Hepatocyte (in vitro differentiated cells): ENCODE results near the gene NUAK1. TPM values are rescaled to one million over a fixed set of nuclear protein-coding genes. Genes with fewer than 3 reads are reported as not detected.

Experiments used
- DNase-seq: peaks from one replicate; pipeline ENCODE4 v3.0.0-alpha.2; 2016; ENCODE audit warnings: low spot score
- H2AFZ ChIP-seq: fragments of 200-600 bp; sonication (generic); 2 replicates; pipeline ENCODE4 v1.6.0; 2016; ENCODE audit warnings: antibody characterized with exemption, mild to moderate bottlenecking
- H3K27ac ChIP-seq: fragments of 200-600 bp; sonication (generic); 2 replicates; pipeline ENCODE4 v1.5.1; 2016; ENCODE audit warnings: mild to moderate bottlenecking
- H3K27me3 ChIP-seq: fragments of 200-600 bp; sonication (generic); 2 replicates; pipeline ENCODE4 v1.6.1; 2016
- H3K36me3 ChIP-seq: fragments of 200-600 bp; sonication (generic); replicated peaks from 2 replicates; pipeline ENCODE4 v1.5.1; 2016; ENCODE audit warnings: low read depth; ENCODE audit not compliant: insufficient read depth
- H3K4me1 ChIP-seq: fragments of 200-600 bp; sonication (generic); 2 replicates; pipeline ENCODE4 v1.5.1; 2016; ENCODE audit warnings: mild to moderate bottlenecking, moderate library complexity; ENCODE audit not compliant: insufficient read depth
- H3K4me2 ChIP-seq: fragments of 200-600 bp; sonication (generic); 2 replicates; pipeline ENCODE4 v1.6.0; 2016
- H3K4me3 ChIP-seq: fragments of 200-600 bp; sonication (generic); 2 replicates; pipeline ENCODE4 v1.5.1; 2016; ENCODE audit warnings: mild to moderate bottlenecking
- H3K79me2 ChIP-seq: fragments of 200-600 bp; sonication (generic); 2 replicates; pipeline ENCODE4 v1.6.0; 2017; ENCODE audit warnings: mild to moderate bottlenecking
- H3K9me2 ChIP-seq: fragments of 200-600 bp; sonication (generic); replicated peaks from 2 replicates; pipeline ENCODE4 v1.6.0; 2017; ENCODE audit warnings: mild to moderate bottlenecking; ENCODE audit not compliant: insufficient read depth
- H3K9me3 ChIP-seq: fragments of 200-600 bp; sonication (generic); 2 replicates; pipeline ENCODE4 v1.5.1; 2016; ENCODE audit warnings: low read depth, mild to moderate bottlenecking
- H4K20me1 ChIP-seq: fragments of 200-600 bp; sonication (generic); 2 replicates; pipeline ENCODE4 v1.6.0; 2016; ENCODE audit warnings: mild to moderate bottlenecking; ENCODE audit not compliant: insufficient read depth, poor library complexity, severe bottlenecking
- EZH2 ChIP-seq: fragments of 200-600 bp; sonication (generic); IDR thresholded peaks from 2 replicates; pipeline ENCODE4 v1.6.1; 2016; ENCODE audit warnings: antibody characterized with exemption, mild to moderate bottlenecking, borderline replicate concordance
- EZH2phosphoT487 ChIP-seq: fragments of 200-600 bp; sonication (generic); IDR thresholded peaks from one replicate; pipeline ENCODE4 v1.6.1; 2018; ENCODE audit warnings: antibody characterized with exemption, mild to moderate bottlenecking, low read depth, moderate library complexity; ENCODE audit not compliant: unreplicated experiment, severe bottlenecking
- WGBS: methylation state at CpG from one replicate; pipeline ENCODE4 v1.1.6; 2016; ENCODE audit warnings: low lambda C conversion rate; ENCODE audit errors: missing lambda C conversion rate; 5-methylcytosine and 5-hydroxymethylcytosine counted together
- polyA plus RNA-seq: library from polyadenylated mRNA; unstranded; fragments of >200 nt; fragmentation: Nextera tagmentation; extraction: Ambion mirVana; gene quantifications from 2 replicates; pipeline ENCODE4 v1.2.1, GENCODE V29; 2016
- total RNA-seq: library from RNA; depleted of rRNA; stranded (reverse); fragments of >200 nt; gene quantifications from 2 replicates; pipeline ENCODE4 v1.2.3, GENCODE V29; 2014
- TF ChIP-seq, protein P1 (sequence below): fragments of 200-600 bp; sonication (generic); IDR thresholded peaks from 2 replicates; pipeline ENCODE4 v1.5.1; 2016; ENCODE audit warnings: antibody characterized with exemption, mild to moderate bottlenecking; ENCODE audit not compliant: poor library complexity

The NUAK1 gene
- total and polyA plus RNA-seq, 2 experiments from 2014 or later: 3.5 to 13.0 TPM

DNA sequence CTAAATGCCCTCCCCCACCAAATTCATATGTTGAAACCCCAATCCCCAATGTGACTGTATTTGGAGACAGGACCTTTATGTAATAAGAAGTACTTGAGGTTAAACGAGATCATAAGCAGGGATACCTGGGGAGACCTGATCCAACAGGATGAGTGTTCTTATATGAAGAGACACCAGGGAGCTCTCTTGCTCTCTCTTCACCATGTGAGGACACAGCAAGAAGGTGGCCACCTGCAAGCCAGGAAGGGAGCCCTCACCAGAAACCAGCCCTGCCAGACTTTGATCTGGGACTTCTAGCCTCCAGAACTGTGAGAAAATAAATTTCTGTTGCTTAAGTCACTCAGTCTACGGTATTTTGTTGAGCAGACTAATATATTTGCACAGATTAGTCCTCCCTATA, 113.6 kb downstream of the NUAK1 start:
- Histone ChIP-seq H3K4me3 (no peak overlapping the region), H3K9me3 (no peaks in the 10 kb centered on the region), H3K27ac (no peak overlapping the region), H3K4me2 (no peak overlapping the region), H3K27me3 (no peaks in the 10 kb centered on the region), H3K4me1 (peaks cover 15% of the 10 kb centered on the region), H3K79me2 (no peaks in the 10 kb centered on the region), H3K9me2 (no peaks in the 10 kb centered on the region), H3K36me3 (no peaks in the 10 kb centered on the region), H2AFZ (no peak overlapping the region), H4K20me1 (no peaks in the 10 kb centered on the region)
- TF ChIP-seq, protein P1, sequence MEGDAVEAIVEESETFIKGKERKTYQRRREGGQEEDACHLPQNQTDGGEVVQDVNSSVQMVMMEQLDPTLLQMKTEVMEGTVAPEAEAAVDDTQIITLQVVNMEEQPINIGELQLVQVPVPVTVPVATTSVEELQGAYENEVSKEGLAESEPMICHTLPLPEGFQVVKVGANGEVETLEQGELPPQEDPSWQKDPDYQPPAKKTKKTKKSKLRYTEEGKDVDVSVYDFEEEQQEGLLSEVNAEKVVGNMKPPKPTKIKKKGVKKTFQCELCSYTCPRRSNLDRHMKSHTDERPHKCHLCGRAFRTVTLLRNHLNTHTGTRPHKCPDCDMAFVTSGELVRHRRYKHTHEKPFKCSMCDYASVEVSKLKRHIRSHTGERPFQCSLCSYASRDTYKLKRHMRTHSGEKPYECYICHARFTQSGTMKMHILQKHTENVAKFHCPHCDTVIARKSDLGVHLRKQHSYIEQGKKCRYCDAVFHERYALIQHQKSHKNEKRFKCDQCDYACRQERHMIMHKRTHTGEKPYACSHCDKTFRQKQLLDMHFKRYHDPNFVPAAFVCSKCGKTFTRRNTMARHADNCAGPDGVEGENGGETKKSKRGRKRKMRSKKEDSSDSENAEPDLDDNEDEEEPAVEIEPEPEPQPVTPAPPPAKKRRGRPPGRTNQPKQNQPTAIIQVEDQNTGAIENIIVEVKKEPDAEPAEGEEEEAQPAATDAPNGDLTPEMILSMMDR: no peak
- no peak for TF ChIP-seq EZH2
- no peak for TF ChIP-seq EZH2phosphoT487
- WGBS: 82% methylated on average over 2 of the region's 2 CpGs
- no peak for DNase-seq

DNA sequence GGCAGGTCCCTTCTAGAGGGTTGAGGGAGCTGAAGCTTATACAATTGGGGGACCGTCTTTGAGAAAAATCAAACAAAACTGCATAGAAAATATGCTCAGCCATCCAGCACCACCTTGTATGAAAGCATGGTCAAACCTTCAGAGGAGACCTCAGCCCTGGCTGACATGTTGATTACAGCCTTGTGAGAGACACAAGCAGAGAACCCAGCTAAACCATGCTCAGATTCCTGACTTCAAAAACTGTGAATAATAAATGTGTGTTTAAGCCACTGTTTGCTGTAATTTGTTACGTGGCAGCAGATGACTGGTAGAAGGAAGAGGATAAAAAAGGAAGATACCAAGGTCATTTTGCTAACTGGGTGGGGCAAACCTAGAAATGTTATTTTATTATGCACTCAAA, 115.7 kb downstream of the NUAK1 start:
- no peaks in the 10 kb centered on the region for H4K20me1 ChIP-seq
- H3K27ac ChIP-seq: peak overlapping the region; percentile 12
- no peaks in the 10 kb centered on the region for H3K79me2 ChIP-seq
- WGBS: 71% methylated on average over 2 of the region's 2 CpGs
- H3K9me2 ChIP-seq: no peaks in the 10 kb centered on the region
- peaks cover 12% of the 10 kb centered on the region for H3K4me1 ChIP-seq
- H3K9me3 ChIP-seq: peaks cover 4% of the 10 kb centered on the region
- no peak overlapping the region for H2AFZ ChIP-seq
- no peak for DNase-seq
- no peaks in the 10 kb centered on the region for H3K36me3 ChIP-seq
- no peak overlapping the region for H3K4me3 ChIP-seq
- H3K27me3 ChIP-seq: no peaks in the 10 kb centered on the region
- TF ChIP-seq, protein P1: no peak
- TF ChIP-seq EZH2 (no peak), EZH2phosphoT487 (no peak)
- H3K4me2 ChIP-seq: no peak overlapping the region

DNA sequence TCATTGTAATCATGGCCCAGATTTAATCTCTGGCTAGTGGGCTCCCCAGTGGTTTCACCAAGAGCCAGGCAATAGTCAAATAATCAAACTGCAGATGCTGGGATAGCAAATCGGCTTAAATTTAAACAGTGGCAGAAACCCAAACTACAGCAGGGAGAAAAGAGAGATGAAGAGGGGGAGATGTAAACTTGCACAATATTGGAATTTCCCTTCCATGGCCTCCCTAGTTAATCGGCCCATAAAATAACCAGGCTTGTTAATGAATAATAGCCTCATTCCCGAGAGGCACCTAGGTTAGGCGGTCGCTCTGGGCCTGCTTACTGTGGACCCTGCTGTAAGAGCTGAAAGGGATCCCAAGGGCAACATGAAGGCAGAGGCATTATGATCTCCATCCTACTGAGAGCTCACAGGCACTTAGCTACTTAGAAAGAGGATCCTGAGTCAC, 116.2 kb downstream of the NUAK1 start:
- DNase-seq: peak; percentile 54
- Histone ChIP-seq H3K27ac (peak overlapping the region; percentile 12), H2AFZ (no peak overlapping the region), H3K4me3 (no peak overlapping the region), H3K9me3 (peaks cover 4% of the 10 kb centered on the region), H3K27me3 (no peaks in the 10 kb centered on the region), H3K4me1 (peaks cover 12% of the 10 kb centered on the region), H3K36me3 (no peaks in the 10 kb centered on the region), H3K9me2 (no peaks in the 10 kb centered on the region), H3K79me2 (no peaks in the 10 kb centered on the region), H3K4me2 (no peak overlapping the region), H4K20me1 (no peaks in the 10 kb centered on the region)
- TF ChIP-seq EZH2: no peak
- TF ChIP-seq, protein P1: no peak
- no peak for TF ChIP-seq EZH2phosphoT487
- 46% methylated on average over 5 of the region's 5 CpGs for WGBS

DNA sequence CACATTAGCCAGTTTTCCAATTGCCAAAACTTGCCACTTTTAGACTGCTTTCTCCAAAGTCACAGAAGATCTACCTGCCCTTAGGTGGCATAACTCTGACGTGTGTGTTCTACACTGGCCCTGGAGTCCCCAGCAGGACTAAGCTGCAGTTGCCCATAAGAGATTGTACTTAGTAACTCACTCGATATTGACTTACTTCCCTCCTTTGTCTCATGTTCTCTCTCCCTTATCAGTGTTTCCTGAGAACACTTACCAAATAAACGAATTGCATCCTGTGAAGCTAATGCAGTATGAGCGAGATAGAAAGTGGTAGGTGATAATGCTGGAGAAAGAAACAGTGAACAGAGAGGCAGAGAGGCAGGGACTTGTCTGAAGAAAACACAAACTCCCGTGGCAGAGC, 117.2 kb downstream of the NUAK1 start:
- no peaks in the 10 kb centered on the region for H3K79me2 ChIP-seq
- peak overlapping the region; percentile 11 for H3K4me2 ChIP-seq
- WGBS: 39% methylated on average over 5 of the region's 5 CpGs
- H3K36me3 ChIP-seq: no peaks in the 10 kb centered on the region
- peak overlapping the region; percentile 10 for H3K27ac ChIP-seq
- H3K4me1 ChIP-seq: peaks cover 12% of the 10 kb centered on the region
- peaks cover 4% of the 10 kb centered on the region for H3K9me3 ChIP-seq
- no peaks in the 10 kb centered on the region for H3K9me2 ChIP-seq
- H3K27me3 ChIP-seq: no peaks in the 10 kb centered on the region
- no peak overlapping the region for H2AFZ ChIP-seq
- H3K4me3 ChIP-seq: no peak overlapping the region
- no peak for DNase-seq
- no peak for TF ChIP-seq EZH2phosphoT487
- TF ChIP-seq, protein P1: no peak
- no peak for TF ChIP-seq EZH2
- no peaks in the 10 kb centered on the region for H4K20me1 ChIP-seq
